ENCODE data around the gene MAP3K6.
"Not testable (repeated sequence)": the region's sequence is repeated elsewhere in the genome, so short reads cannot be mapped to it uniquely, and the experiment has no call there.

MAP3K6 gene
- 6.9 to 11.8 reads per million in 2 donors for total RNA-seq

GRCh38 chr1:27366411-27367159 lies at the start of gene MAP3K6:
Gene MAP3K6, minus strand, starts transcription at chr1:27366961. Its CDS starts 364 bp downstream, at chr1:27366597.
- DNase-seq, result peak in 1 of 5 experiments; percentile 24

GRCh38 chr1:27414091-27414490 lies 47.3 kb upstream of the MAP3K6 start:
- DNase-seq, result no peak

- DNase-seq, result no peak
Observed at GRCh38 chr1:27413004-27413403, 46.2 kb upstream of the MAP3K6 start.

GRCh38 chr1:27412502-27412901 lies 45.7 kb upstream of the MAP3K6 start:
- no peak for DNase-seq

- DNase-seq, result no peak
Observed at GRCh38 chr1:27410709-27411108, 43.9 kb upstream of the MAP3K6 start.

GRCh38 chr1:27409669-27410068 lies 42.9 kb upstream of the MAP3K6 start:
- no peak for DNase-seq

GRCh38 chr1:27408151-27408550 lies 41.4 kb upstream of the MAP3K6 start:
- no peak for DNase-seq

GRCh38 chr1:27406791-27407190 lies 40.0 kb upstream of the MAP3K6 start:
- DNase-seq, result not testable (repeated sequence)

- no peak for DNase-seq
Observed at GRCh38 chr1:27406362-27406680, 39.6 kb upstream of the MAP3K6 start.

- not testable (repeated sequence) for DNase-seq
Observed at GRCh38 chr1:27405598-27406361, 39.0 kb upstream of the MAP3K6 start.

- no peak for DNase-seq
Observed at GRCh38 chr1:27405074-27405473, 38.3 kb upstream of the MAP3K6 start.

GRCh38 chr1:27403931-27404330 lies 37.2 kb upstream of the MAP3K6 start:
- DNase-seq, result no peak

GRCh38 chr1:27403065-27403726 lies 36.4 kb upstream of the MAP3K6 start:
- peak in 1 of 5 experiments; percentile 57 for DNase-seq

- DNase-seq, result no peak
Observed at GRCh38 chr1:27402349-27402754, 35.6 kb upstream of the MAP3K6 start.

GRCh38 chr1:27400963-27401341 lies 34.2 kb upstream of the MAP3K6 start:
- no peak for DNase-seq

GRCh38 chr1:27400082-27400962 lies 33.6 kb upstream of the MAP3K6 start:
- DNase-seq, result no peak

GRCh38 chr1:27399251-27400025 lies 32.7 kb upstream of the MAP3K6 start:
- no peak for DNase-seq

- no peak for DNase-seq
Observed at GRCh38 chr1:27398405-27399149, 31.8 kb upstream of the MAP3K6 start.

- no peak for DNase-seq
Observed at GRCh38 chr1:27397749-27398148, 31.0 kb upstream of the MAP3K6 start.

GRCh38 chr1:27397110-27397509 lies 30.3 kb upstream of the MAP3K6 start:
- no peak for DNase-seq
